ENCODE measurements around the gene GINM1.
A peak's percentile ranks its signal among the peaks of the same experiment; 100 is the strongest.

DNA sequence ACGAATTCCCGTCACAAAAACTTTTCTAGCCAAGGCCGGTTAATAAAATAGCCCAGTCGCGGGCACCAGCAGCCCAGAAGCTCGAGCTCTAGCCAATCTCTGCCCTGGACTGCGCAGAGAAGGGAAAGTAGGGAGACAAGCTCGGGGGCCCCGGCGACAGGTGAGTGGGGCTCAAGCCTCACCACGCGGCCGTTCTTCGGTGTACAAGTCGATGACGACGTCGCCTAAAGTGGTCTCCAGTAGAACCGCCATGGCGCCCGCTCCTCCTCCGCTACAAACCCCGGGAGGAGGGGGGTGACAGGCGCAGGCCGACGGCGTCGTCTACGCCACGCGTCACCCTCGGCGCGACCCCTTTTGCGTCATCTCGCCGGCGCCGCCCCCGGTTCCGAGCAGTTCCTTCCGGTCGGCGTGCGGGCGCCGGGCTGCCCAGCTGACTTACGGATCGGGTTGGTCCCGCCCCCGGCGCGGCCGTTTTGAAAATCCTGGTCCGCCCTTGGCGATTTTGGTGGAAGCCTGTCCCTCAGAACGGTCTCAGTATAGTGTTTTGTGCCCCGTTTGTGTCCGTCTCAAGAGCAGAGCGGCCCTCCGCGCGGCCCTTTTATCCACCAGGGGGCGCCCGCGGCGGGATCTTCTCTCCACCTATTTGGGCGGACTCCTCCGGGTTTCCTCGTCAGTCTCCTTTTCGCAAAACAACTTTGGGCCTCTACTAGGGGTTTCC is 20.3 kb upstream of the GINM1 start, which contains the start of gene PPIL4:
- TF ChIP-seq, protein P1, sequence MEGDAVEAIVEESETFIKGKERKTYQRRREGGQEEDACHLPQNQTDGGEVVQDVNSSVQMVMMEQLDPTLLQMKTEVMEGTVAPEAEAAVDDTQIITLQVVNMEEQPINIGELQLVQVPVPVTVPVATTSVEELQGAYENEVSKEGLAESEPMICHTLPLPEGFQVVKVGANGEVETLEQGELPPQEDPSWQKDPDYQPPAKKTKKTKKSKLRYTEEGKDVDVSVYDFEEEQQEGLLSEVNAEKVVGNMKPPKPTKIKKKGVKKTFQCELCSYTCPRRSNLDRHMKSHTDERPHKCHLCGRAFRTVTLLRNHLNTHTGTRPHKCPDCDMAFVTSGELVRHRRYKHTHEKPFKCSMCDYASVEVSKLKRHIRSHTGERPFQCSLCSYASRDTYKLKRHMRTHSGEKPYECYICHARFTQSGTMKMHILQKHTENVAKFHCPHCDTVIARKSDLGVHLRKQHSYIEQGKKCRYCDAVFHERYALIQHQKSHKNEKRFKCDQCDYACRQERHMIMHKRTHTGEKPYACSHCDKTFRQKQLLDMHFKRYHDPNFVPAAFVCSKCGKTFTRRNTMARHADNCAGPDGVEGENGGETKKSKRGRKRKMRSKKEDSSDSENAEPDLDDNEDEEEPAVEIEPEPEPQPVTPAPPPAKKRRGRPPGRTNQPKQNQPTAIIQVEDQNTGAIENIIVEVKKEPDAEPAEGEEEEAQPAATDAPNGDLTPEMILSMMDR (IDR thresholded peaks at IDR 0.05), result peak; percentile 94
- TF ChIP-seq RXRA (IDR thresholded peaks at IDR 0.05; ENCODE audit: borderline replicate concordance, low read depth), result no peak
- no peak for TF ChIP-seq FOXM1 (IDR thresholded peaks at IDR 0.05; ENCODE audit: low read depth)
- TF ChIP-seq NFIC (IDR thresholded peaks at IDR 0.05; ENCODE audit: borderline replicate concordance), result no peak
- TF ChIP-seq TAF1 (IDR thresholded peaks at IDR 0.05; ENCODE audit: borderline replicate concordance, low read depth, low read length), result peak; percentile 59; the same call in 1 of the 2 replicates
- no peak for TF ChIP-seq JUND (IDR thresholded peaks at IDR 0.05)
- no peak; a peak in 1 of 4 replicates for TF ChIP-seq EP300 (IDR thresholded peaks at IDR 0.05; ENCODE audit: borderline replicate concordance in 1 of 2, low read depth in 1 of 2, low read length in 1 of 2)
- TF ChIP-seq MXI1 (IDR thresholded peaks at IDR 0.05; ENCODE audit: low read depth, low read length), result peak; percentile 84
- no peak; the same call in 1 of the 2 replicates for TF ChIP-seq SMC3 (IDR thresholded peaks at IDR 0.05; ENCODE audit: low read depth, low read length)
- no peak for TF ChIP-seq TEAD4 (IDR thresholded peaks at IDR 0.05; ENCODE audit: borderline replicate concordance, insufficient read depth)

Data from SK-N-SH (cell line).